IMR-90 (cell line): Measurements from ENCODE around the gene ASXL2. TPM values are rescaled to one million over a fixed set of nuclear protein-coding genes. Genes with fewer than 3 reads are reported as not detected.

Source experiments
- ATAC-seq: fragments of 200-7000 bp; cut with Tn5 transposase; 2 replicates; pipeline ENCODE4 v1.9.1; 2020; ENCODE audit warnings: low read depth, mild to moderate bottlenecking, moderate library complexity
- BruUV-seq: library from RNA; stranded (reverse); fragments of 400-500 nt; replicated peaks from 2 replicates; lab custom pipeline; 2021; lab: Mats Ljungman, UMichigan
- CTCF ChIA-PET: fragments of 300-600 bp; formaldehyde crosslinking; extraction: SDS; loops from one replicate; lab custom pipeline; 2021; ENCODE audit warnings: antibody characterized with exemption; lab: Yijun Ruan, JAX
- POLR2A ChIA-PET: fragments of 300-600 bp; sonication (Branson Sonifier 250); formaldehyde crosslinking; loops from one replicate; lab custom pipeline; 2022; ENCODE audit warnings: antibody characterized with exemption; ENCODE audit not compliant: unreplicated experiment; lab: Charles Lee
- DNase-seq: peaks from one replicate; pipeline ENCODE4 v3.0.0; 2013
- H2AFZ ChIP-seq: replicated peaks from 2 replicates; pipeline ENCODE3; 2013; ENCODE audit warnings: low read length, mild to moderate bottlenecking; ENCODE audit not compliant: poor library complexity
- H2AK5ac ChIP-seq: 2 replicates; pipeline ENCODE4 v1.6.1; 2013; ENCODE audit warnings: low read depth, low read length, inconsistent platforms
- H2AK9ac ChIP-seq: replicated peaks from 2 replicates; pipeline ENCODE3; 2013; ENCODE audit warnings: mild to moderate bottlenecking, low read depth, low read length, moderate library complexity; ENCODE audit not compliant: poor library complexity
- H2BK120ac ChIP-seq: 2 replicates; pipeline ENCODE4 v1.6.1; 2013; ENCODE audit warnings: low read depth, low read length, inconsistent platforms
- H2BK15ac ChIP-seq: 3 replicates; pipeline ENCODE4 v1.6.1; 2013; ENCODE audit warnings: low read depth, low read length, inconsistent platforms
- H2BK20ac ChIP-seq: 2 replicates; pipeline ENCODE4 v1.6.1; 2013; ENCODE audit warnings: low read depth, mild to moderate bottlenecking, inconsistent platforms, low read length, moderate library complexity
- H2BK5ac ChIP-seq: 2 replicates; pipeline ENCODE4 v1.6.1; 2013; ENCODE audit warnings: mild to moderate bottlenecking, low read depth, low read length, inconsistent platforms; ENCODE audit not compliant: poor library complexity, severe bottlenecking
- H3K14ac ChIP-seq: replicated peaks from 2 replicates; pipeline ENCODE4 v1.6.1; 2013; ENCODE audit warnings: low read depth, low read length, inconsistent platforms
- H3K18ac ChIP-seq: 2 replicates; pipeline ENCODE4 v1.6.1; 2013; ENCODE audit warnings: low read depth, low read length, control low read depth
- H3K23ac ChIP-seq: 2 replicates; pipeline ENCODE4 v1.6.1; 2013; ENCODE audit warnings: low read depth, low read length, inconsistent platforms
- H3K27ac ChIP-seq: 2 replicates; pipeline ENCODE4 v1.5.1; 2013; ENCODE audit warnings: mild to moderate bottlenecking, control low read depth, low read length; ENCODE audit not compliant: insufficient read depth
- H3K27me3 ChIP-seq: 2 replicates; pipeline ENCODE4 v1.6.1; 2013; ENCODE audit warnings: low read length; ENCODE audit not compliant: control insufficient read depth, insufficient read depth
- H3K36me3 ChIP-seq: 2 replicates; pipeline ENCODE4 v1.6.1; 2013; ENCODE audit warnings: low read length, mixed read lengths; ENCODE audit not compliant: control insufficient read depth, insufficient read depth
- H3K4ac ChIP-seq: 2 replicates; pipeline ENCODE4 v1.6.1; 2013; ENCODE audit warnings: low read depth, low read length, inconsistent platforms
- H3K4me1 ChIP-seq: 2 replicates; pipeline ENCODE4 v1.6.1; 2013; ENCODE audit warnings: low read length, mixed read lengths; ENCODE audit not compliant: control insufficient read depth, insufficient read depth
- H3K4me2 ChIP-seq: 2 replicates; pipeline ENCODE4 v1.6.1; 2013; ENCODE audit warnings: low read depth, mild to moderate bottlenecking, control low read depth, low read length, moderate library complexity
- H3K4me3 ChIP-seq: 2 replicates; pipeline ENCODE4 v1.5.1; 2013; ENCODE audit warnings: low read depth, mild to moderate bottlenecking, control low read depth, low read length, moderate library complexity; ENCODE audit not compliant: insufficient read depth
- H3K56ac ChIP-seq: 2 replicates; pipeline ENCODE4 v1.6.1; 2013; ENCODE audit warnings: low read length, inconsistent platforms; ENCODE audit not compliant: insufficient read depth; ENCODE audit errors: extremely low read depth
- H3K79me1 ChIP-seq, 2 experiments: 2 replicates each; pipeline ENCODE4 v1.6.1; 2013; ENCODE audit warnings: low read length in 2 of 2, inconsistent platforms in 1 of 2, low read depth in 1 of 2
- H3K9ac ChIP-seq: 2 replicates; pipeline ENCODE4 v1.6.1; 2013; ENCODE audit warnings: low read depth, low read length, control low read depth
- H3K9me1 ChIP-seq: 2 replicates; pipeline ENCODE4 v1.6.1; 2013; ENCODE audit warnings: low read length, inconsistent platforms; ENCODE audit not compliant: insufficient read depth
- H3K9me3 ChIP-seq: 2 replicates; pipeline ENCODE4 v1.6.1; 2013; ENCODE audit warnings: low read length; ENCODE audit not compliant: control insufficient read depth, insufficient read depth
- H4K20me1 ChIP-seq: 2 replicates; pipeline ENCODE4 v1.6.1; 2013; ENCODE audit warnings: low read length, inconsistent platforms; ENCODE audit not compliant: insufficient read depth
- H4K5ac ChIP-seq: 2 replicates; pipeline ENCODE4 v1.6.1; 2013; ENCODE audit warnings: mild to moderate bottlenecking, low read depth, low read length, control low read depth
- H4K8ac ChIP-seq, 2 experiments: 2 replicates each; pipeline ENCODE4 v1.6.1; 2013; ENCODE audit warnings: low read depth in 2 of 2, low read length in 2 of 2, control low read depth in 1 of 2, inconsistent platforms in 1 of 2
- H4K91ac ChIP-seq: 2 replicates; pipeline ENCODE4 v1.6.1; 2013; ENCODE audit warnings: low read depth, low read length, inconsistent platforms; ENCODE audit not compliant: insufficient read depth
- MAZ ChIP-seq: IDR thresholded peaks from 2 replicates; pipeline ENCODE4 v1.6.1; 2012; ENCODE audit warnings: low read depth, mild to moderate bottlenecking, low read length, improper control_type of control experiment, moderate library complexity, borderline replicate concordance
- WGBS, 2 experiments: methylation state at CpG; one replicate each; pipeline versions ENCODE4 v1.1.5 to v1.1.7; 2013; ENCODE audit warnings: missing lambda C conversion rate in 2 of 2; ENCODE audit not compliant: insufficient read length in 1 of 2; ENCODE audit errors: extremely low coverage in 2 of 2; 5-methylcytosine and 5-hydroxymethylcytosine counted together
- dilution Hi-C: fragments of 300-500 bp; cut with HindIII; formaldehyde crosslinking; loops from one replicate; pipeline ENCODE4 v1.14.3; 2018; ENCODE audit warnings: low sequenced_read_pairs; ENCODE audit not compliant: unreplicated experiment
- in situ Hi-C: fragments of 300-500 bp; cut with MboI; formaldehyde crosslinking; loops from 3 replicates; pipeline ENCODE4 v1.14.3; 2019; ENCODE audit warnings: low sequenced_read_pairs, inconsistent platforms, mixed read lengths
- intact Hi-C: fragments of 100-400 bp; cut with micrococcal nuclease; formaldehyde crosslinking; loops from 2 replicates; pipeline ENCODE4 v1.10.0; 2022
- polyA plus RNA-seq, 3 experiments: library from polyadenylated mRNA; depleted of rRNA; stranded (reverse); fragments of >200 nt; gene quantifications; 2 replicates each; pipeline ENCODE4 v1.2.3, GENCODE V29; 2012; ENCODE audit warnings: low replicate concordance in 1 of 3
- total RNA-seq: library from RNA; depleted of rRNA; stranded (reverse); fragments of >200 nt; gene quantifications from 2 replicates; pipeline ENCODE4 v1.2.3, GENCODE V29; 2012

Gene ASXL2
- total and polyA plus RNA-seq, 2 of the 4 experiments (the other 2 are of a cell fraction): 5.3 to 8.1 TPM

DNA sequence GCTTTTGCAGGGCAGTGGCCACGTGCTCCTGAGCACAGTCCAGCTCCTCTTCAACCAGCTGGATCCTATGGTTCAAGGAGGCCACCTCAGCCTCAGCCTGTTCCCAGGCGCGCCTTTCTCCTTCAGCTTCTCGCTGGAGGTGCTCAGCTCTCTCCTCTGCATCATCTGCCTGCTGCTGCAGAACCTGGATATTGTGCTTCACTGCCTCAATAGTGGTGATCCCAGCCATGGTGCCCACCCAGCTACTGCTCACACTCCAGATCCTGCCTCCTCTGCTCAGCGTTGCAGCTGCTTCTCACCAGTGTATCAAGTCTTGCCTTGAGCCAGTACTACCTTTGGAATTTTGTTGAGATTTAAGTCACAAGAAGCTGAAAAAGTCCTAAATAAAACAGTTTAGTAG is 67.9 kb downstream of the ASXL2 start:
- Histone ChIP-seq H3K18ac (no peak overlapping the region), H3K9me1 (no peaks in the 10 kb centered on the region; the same call in 1 of the 2 replicates), H3K4me3 (no peak overlapping the region), H2BK120ac (no peak overlapping the region), H2AFZ (no peak overlapping the region), H4K20me1 (peaks cover 11% of the 10 kb centered on the region; the same call in 1 of the 2 replicates), H4K5ac (no peak overlapping the region; the same call in 1 of the 2 replicates), H4K91ac (no peak overlapping the region), H3K56ac (no peak overlapping the region), H3K9ac (no peak overlapping the region), H3K79me1 (peaks cover 20 to 54% of the 10 kb centered on the region in 2 experiments), H3K4me1 (no peaks in the 10 kb centered on the region), H3K14ac (no peak overlapping the region), H3K23ac (no peak overlapping the region), H3K4ac (no peak overlapping the region), H3K36me3 (peaks cover 3% of the 10 kb centered on the region; the same call in 1 of the 2 replicates), H3K4me2 (no peak overlapping the region), H4K8ac (no peak overlapping the region), H2BK20ac (no peak overlapping the region), H3K9me3 (no peaks in the 10 kb centered on the region), H2BK5ac (no peak overlapping the region), H2AK5ac (no peak overlapping the region), H2BK15ac (no peak overlapping the region), H3K27ac (no peak overlapping the region), H2AK9ac (no peak overlapping the region), H3K27me3 (no peaks in the 10 kb centered on the region)
- no peak for TF ChIP-seq MAZ
- intact Hi-C loops: no loop called here
- dilution Hi-C loops: no loop called here
- no peak for ATAC-seq
- 100% methylated on average over 4 of the region's 5 CpGs; no CpG with 5 or more reads in 1 of the 2 experiments for WGBS, 2 experiments
- in situ Hi-C loops: no loop called here
- POLR2A ChIA-PET: no interaction called here
- no peak for DNase-seq
- CTCF ChIA-PET: interaction anchor here (1.7 kb wide), 1 partner anchor 10 kb away, joined by 3 read pairs; no protein-coding TSS in a partner anchor
- no TSS peak for BruUV-seq
